GM18508 (cell line): ENCODE results near the gene WRAP73.
"Not testable (repeated sequence)": the region's sequence is repeated elsewhere in the genome, so short reads cannot be mapped to it uniquely, and the experiment has no call there.

ENCODE experiments used
- ATAC-seq: cut with Tn5 transposase; IDR thresholded peaks from one replicate; pipeline ENCODE4 v1.9.1; 2021; ENCODE audit warnings: moderate number of reproducible peaks; ENCODE audit not compliant: insufficient read depth, unreplicated experiment

The WRAP73 gene

GRCh38 chr1:3633344-3634058 lies 16.4 kb downstream of the WRAP73 start:
- ATAC-seq, result no peak

- ATAC-seq, result no peak
Observed at GRCh38 chr1:3632716-3633343, 17.1 kb downstream of the WRAP73 start.

GRCh38 chr1:3632298-3632697 lies 17.6 kb downstream of the WRAP73 start:
- no peak for ATAC-seq

- ATAC-seq, result no peak
Observed at GRCh38 chr1:3631320-3632260, 18.3 kb downstream of the WRAP73 start.

GRCh38 chr1:3630914-3631313 lies 19.0 kb downstream of the WRAP73 start:
- no peak for ATAC-seq

GRCh38 chr1:3630161-3630611 lies 19.7 kb downstream of the WRAP73 start:
- ATAC-seq, result no peak

- ATAC-seq, result no peak
Observed at GRCh38 chr1:3629561-3630160, 20.2 kb downstream of the WRAP73 start.

- ATAC-seq, result no peak
Observed at GRCh38 chr1:3628445-3628844, 21.5 kb downstream of the WRAP73 start.

- ATAC-seq, result no peak
Observed at GRCh38 chr1:3627515-3628253, 22.2 kb downstream of the WRAP73 start.

- no peak for ATAC-seq
Observed at GRCh38 chr1:3626025-3626424, 23.9 kb downstream of the WRAP73 start.

GRCh38 chr1:3625151-3625907 lies 24.6 kb downstream of the WRAP73 start:
- no peak for ATAC-seq

GRCh38 chr1:3624200-3625136 lies 25.4 kb downstream of the WRAP73 start, which contains the start of gene TPRG1L:
Gene TPRG1L, plus strand, starts transcription at chr1:3625015. Its CDS starts 58 bp downstream, at chr1:3625073.
- peak; percentile 76 for ATAC-seq

GRCh38 chr1:3623441-3624199 lies 26.3 kb downstream of the WRAP73 start:
- ATAC-seq, result no peak

- ATAC-seq, result not testable (repeated sequence)
Observed at GRCh38 chr1:3622102-3622501, 27.8 kb downstream of the WRAP73 start.

- ATAC-seq, result not testable (repeated sequence)
Observed at GRCh38 chr1:3621151-3621671, 28.7 kb downstream of the WRAP73 start.

- ATAC-seq, result no peak
Observed at GRCh38 chr1:3620708-3621107, 29.2 kb downstream of the WRAP73 start.
